Psoas muscle (tissue), 8 donors: Measurements from ENCODE around the gene TFG. TPM values are rescaled to one million over a fixed set of nuclear protein-coding genes. Genes with fewer than 3 reads are reported as not detected.

ENCODE experiments used
- ATAC-seq, 4 donors: fragments of 200-7000 bp; cut with Tn5 transposase; one replicate each; pipeline ENCODE4 v1.9.1; 2020; ENCODE audit warnings: moderate library complexity in 3 of 4, mild to moderate bottlenecking in 2 of 4
- DNase-seq, 2 donors: peaks; one replicate each; pipeline ENCODE4 v3.0.0-alpha.2; 2020
- H3K27ac ChIP-seq: fragments of 200-600 bp; one replicate; pipeline ENCODE4 v1.8.0; 2022
- H3K27me3 ChIP-seq, 3 donors: fragments of 200-600 bp in 1 of 3; one replicate each; pipeline versions ENCODE4 v1.6.1 to v1.8.0; 2013 to 2022; ENCODE audit warnings: low read length in 2 of 3, mild to moderate bottlenecking in 2 of 3, moderate library complexity in 1 of 3; ENCODE audit not compliant: insufficient read depth in 3 of 3
- H3K36me3 ChIP-seq, 2 donors: fragments of 200-600 bp in 1 of 2; one replicate each; pipeline versions ENCODE4 v1.6.1 to v1.8.0; 2013 to 2022; ENCODE audit warnings: low read depth in 1 of 2, mild to moderate bottlenecking in 1 of 2, moderate library complexity in 1 of 2; ENCODE audit not compliant: insufficient read depth in 1 of 2
- H3K4me1 ChIP-seq: fragments of 200-600 bp; one replicate; pipeline ENCODE4 v1.8.0; 2022
- H3K4me3 ChIP-seq: fragments of 200-600 bp; one replicate; pipeline ENCODE4 v1.8.0; 2022; ENCODE audit warnings: mild to moderate bottlenecking
- H3K9me3 ChIP-seq: fragments of 200-600 bp; one replicate; pipeline ENCODE4 v1.8.0; 2022
- CTCF ChIP-seq: fragments of 200-600 bp; IDR thresholded peaks from one replicate; pipeline ENCODE4 v1.8.0; 2022; ENCODE audit warnings: antibody characterized with exemption
- WGBS, 3 donors: extraction: QIAGEN DNeasy Blood & Tissue Kit; methylation state at CpG; one replicate each; pipeline versions ENCODE4 v1.1.6 to v1.1.7; 2013; 5-methylcytosine and 5-hydroxymethylcytosine counted together
- intact Hi-C, 2 donors: fragments of 100-400 bp; cut with DNase I; formaldehyde crosslinking; loops; one replicate each; pipeline versions ENCODE4 v1.11.0 to v1.14.2; 2022
- polyA plus RNA-seq, 3 donors: library from polyadenylated mRNA; stranded (reverse); fragments of 200-250 nt; gene quantifications; one replicate each; pipeline ENCODE4 v1.2.3, GENCODE V29; 2013
- total RNA-seq, 4 donors: library from RNA; stranded (reverse); fragmentation: NEBNext Ultra II Directional in 2 of 4; extraction: Animal tissue kit (Norgen Biotek cat#: 25700) in 2 of 4; gene quantifications; one replicate each; pipeline versions ENCODE4 v1.2.1 to v1.2.4, GENCODE V29; 2021 to 2023
- donor health status: healthy with polysubstance abuse.
- donor health status: DM: no; HTN: no; CAD: no; lungs with moderate emphysema.
- donor health status: Bipolar disorder and iron deficiency.
- donor health status: healthy.
- donor health status: DM: yes; HTN: yes; CAD: no.
- donor health status: DM: no; HTN: no; CAD: no.
- donor health status: DM: no; HTN: no; CAD: no.
- donor health status: DM: yes; HTN: yes; CAD: no.

Gene TFG
- total and polyA plus RNA-seq, 7 donors, result 55.8 to 129 (median 65.8) TPM

GRCh38 chr3:100706365-100706764 lies 2.9 kb upstream of the TFG start:
- intact Hi-C loops, result loop anchor here in 1 of 2 donors (10.0 kb wide), 1 partner anchor 892 kb away; the partner anchor contains the start of gene CMSS1
- Histone ChIP-seq H3K4me1 (peaks cover 9% of the 10 kb centered on the region), H3K27ac (no peak overlapping the region), H3K4me3 (no peak overlapping the region), H3K27me3 (peaks cover 0 to 4% (median 2%) of the 10 kb centered on the region in 3 donors), H3K36me3 (no peaks in the 10 kb centered on the region), H3K9me3 (no peaks in the 10 kb centered on the region)
- no peak for DNase-seq
- ATAC-seq, result no peak
- TF ChIP-seq CTCF, result no peak
- 60 to 67% (median 67%) methylated on average over 3 of the region's 3 CpGs for WGBS, 3 donors

DNA sequence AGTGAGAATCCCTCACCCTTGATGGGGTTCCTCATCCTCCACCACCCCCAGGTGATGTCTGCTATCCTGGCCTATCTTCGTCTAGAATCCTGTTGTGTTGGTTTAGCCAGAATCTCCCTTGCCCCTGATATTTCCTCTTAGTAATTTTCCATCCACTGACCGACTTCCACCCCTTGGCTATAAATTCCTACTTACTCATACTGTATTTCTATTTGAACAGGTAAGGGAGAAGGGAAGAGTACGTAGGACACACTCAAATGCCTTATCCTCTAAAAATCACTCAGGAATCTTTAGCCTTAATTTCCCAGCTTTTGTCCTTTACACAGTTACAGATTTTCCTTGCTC lies 678 bp upstream of the TFG start:
- Histone ChIP-seq H3K27me3 (peaks cover 0 to 4% (median 0%) of the 10 kb centered on the region in 3 donors), H3K36me3 (peaks cover 2% of the 10 kb centered on the region in 2 donors), H3K27ac (peak overlapping the region; percentile 93), H3K4me1 (peaks cover 23% of the 10 kb centered on the region), H3K4me3 (peak overlapping the region; percentile 90), H3K9me3 (no peaks in the 10 kb centered on the region)
- intact Hi-C loops, result loop anchor here in 1 of 2 donors (10.0 kb wide), 1 partner anchor 894 kb away; the partner anchor contains the start of gene CMSS1
- no peak for TF ChIP-seq CTCF
- ATAC-seq, result no peak
- 89% methylated on average over 3 of the region's 3 CpGs for WGBS, 3 donors
- no peak for DNase-seq

GRCh38 chr3:100709842-100710260 lies 557 bp downstream of the TFG start:
- intact Hi-C loops, result loop anchor here in 1 of 2 donors (10.0 kb wide), 2 partner anchors 305 to 895 kb away; partner anchors contain the start of genes CMSS1, LNP1 and TOMM70
- ATAC-seq, result peak in 3 of 4 donors; percentile 11 to 27 (median 14)
- Histone ChIP-seq H3K27me3 (peaks cover 0 to 4% (median 0%) of the 10 kb centered on the region in 3 donors), H3K27ac (peak overlapping the region; percentile 93), H3K36me3 (peaks cover 2 to 14% of the 10 kb centered on the region in 2 donors), H3K9me3 (no peaks in the 10 kb centered on the region), H3K4me1 (peaks cover 23% of the 10 kb centered on the region), H3K4me3 (peak overlapping the region; percentile 90)
- 0 to 1% (median 1%) methylated on average over 13 to 21 of the region's 23 CpGs for WGBS, 3 donors
- TF ChIP-seq CTCF, result no peak
- peak; percentile 48 to 65 for DNase-seq

- Histone ChIP-seq H3K27me3 (peaks cover 0 to 4% (median 0%) of the 10 kb centered on the region in 3 donors), H3K4me1 (peaks cover 23% of the 10 kb centered on the region), H3K4me3 (peak overlapping the region; percentile 90), H3K36me3 (peaks cover 2 to 20% of the 10 kb centered on the region in 2 donors), H3K9me3 (no peaks in the 10 kb centered on the region), H3K27ac (peak overlapping the region; percentile 93)
- DNase-seq, result peak in 1 of 2 donors; percentile 23
- TF ChIP-seq CTCF, result no peak
- no peak for ATAC-seq
- intact Hi-C loops, result loop anchor here in 1 of 2 donors (10.0 kb wide), 1 partner anchor 306 kb away; the partner anchor contains the start of genes LNP1 and TOMM70
- 27 to 30% (median 28%) methylated on average over 8 of the region's 8 CpGs for WGBS, 3 donors
These were observed 1.1 kb downstream of the TFG start for GRCh38 chr3:100710261-100710968.
